Activated CD8-positive, alpha-beta T cell treated with anti-CD3 and anti-CD28 coated beads for 36 hours (primary cell): ENCODE results near the gene DYNLL1. TPM values are rescaled to one million over a fixed set of nuclear protein-coding genes. Genes with fewer than 3 reads are reported as not detected.

ENCODE experiments used
- ATAC-seq: fragments of 200-7000 bp; cut with Tn5 transposase; one replicate; pipeline ENCODE4 v1.10.0; 2021; ENCODE audit warnings: mild to moderate bottlenecking, moderate library complexity
- CTCF ChIA-PET: fragments of 350-600 bp; sonication (Branson Sonifier 250); formaldehyde crosslinking; loops from one replicate; lab custom pipeline; 2021; ENCODE audit warnings: antibody characterized with exemption; lab: Charles Lee
- POLR2A ChIA-PET: fragments of 350-600 bp; sonication (Branson Sonifier 250); formaldehyde crosslinking; loops from one replicate; lab custom pipeline; 2021; ENCODE audit warnings: antibody characterized with exemption; lab: Charles Lee
- DNase-seq: peaks from one replicate; pipeline ENCODE4 v3.0.0-alpha.2; 2020
- H3K27ac Mint-ChIP-seq: one replicate; pipeline ENCODE4 v1.8.0; 2021; ENCODE audit warnings: mild to moderate bottlenecking, mixed read lengths
- H3K27me3 Mint-ChIP-seq: one replicate; pipeline ENCODE4 v1.8.0; 2021; ENCODE audit warnings: mixed read lengths
- H3K36me3 Mint-ChIP-seq: one replicate; pipeline ENCODE4 v1.8.0; 2021; ENCODE audit warnings: low read depth, mixed read lengths
- H3K4me1 Mint-ChIP-seq: one replicate; pipeline ENCODE4 v1.8.0; 2021; ENCODE audit warnings: low read depth, mixed read lengths
- H3K4me3 Mint-ChIP-seq: one replicate; pipeline ENCODE4 v1.8.0; 2021; ENCODE audit warnings: mild to moderate bottlenecking, moderate library complexity, mixed read lengths
- H3K9me3 Mint-ChIP-seq: one replicate; pipeline ENCODE4 v1.8.0; 2021; ENCODE audit warnings: mixed read lengths
- CTCF ChIP-seq: fragments of 200-600 bp; IDR thresholded peaks from one replicate; pipeline ENCODE4 v1.8.0; 2022; ENCODE audit warnings: antibody characterized with exemption, mild to moderate bottlenecking
- intact Hi-C: fragments of 100-400 bp; cut with micrococcal nuclease; formaldehyde crosslinking; loops from one replicate; pipeline ENCODE4 v1.10.0; 2022
- total RNA-seq, 2 experiments: library from RNA; stranded (reverse); gene quantifications; one replicate each; pipeline ENCODE4 v1.2.3, GENCODE V29; 2021

Gene DYNLL1
- total RNA-seq, 2 experiments from 2014 or later: 126 to 137 TPM

- H3K4me1 Mint-ChIP-seq: peaks cover 13% of the 10 kb centered on the region
- ATAC-seq: no peak
- H3K27me3 Mint-ChIP-seq: no peaks in the 10 kb centered on the region
- no peaks in the 10 kb centered on the region for H3K9me3 Mint-ChIP-seq
- no peak for TF ChIP-seq CTCF
- H3K4me3 Mint-ChIP-seq: no peak overlapping the region
- H3K27ac Mint-ChIP-seq: no peak overlapping the region
- POLR2A ChIA-PET: interaction anchor here (0.9 to 3.4 kb wide), 3 partner anchors 10 to 17 kb away, joined by 3 to 19 read pairs (median 3); partner anchors contain the start of gene SRSF9
- DNase-seq: no peak
- CTCF ChIA-PET: no interaction called here
- intact Hi-C loops: no loop called here
- H3K36me3 Mint-ChIP-seq: peaks cover 2% of the 10 kb centered on the region
These were observed 16.5 kb upstream of the DYNLL1 start for GRCh38 chr12:120479458-120479857.

GRCh38 chr12:120480211-120480610, 15.7 kb upstream of the DYNLL1 start:
- DNase-seq: no peak
- ChIA-PET POLR2A (interaction anchor here (0.7 to 3.4 kb wide), 3 partner anchors 10 to 17 kb away, joined by 3 to 19 read pairs (median 4); partner anchors contain the start of genes DYNLL1 and SRSF9), CTCF (no interaction called here)
- H3K27me3 Mint-ChIP-seq: no peaks in the 10 kb centered on the region
- TF ChIP-seq CTCF: no peak
- intact Hi-C loops: no loop called here
- H3K9me3 Mint-ChIP-seq: no peaks in the 10 kb centered on the region
- peaks cover 9% of the 10 kb centered on the region for H3K4me1 Mint-ChIP-seq
- no peak overlapping the region for H3K4me3 Mint-ChIP-seq
- peaks cover 2% of the 10 kb centered on the region for H3K36me3 Mint-ChIP-seq
- no peak for ATAC-seq
- no peak overlapping the region for H3K27ac Mint-ChIP-seq

GRCh38 chr12:120481022-120481767, 14.7 kb upstream of the DYNLL1 start:
- DNase-seq: no peak
- Mint-ChIP-seq H3K36me3 (peaks cover 2% of the 10 kb centered on the region), H3K27me3 (no peaks in the 10 kb centered on the region), H3K4me3 (no peak overlapping the region), H3K9me3 (no peaks in the 10 kb centered on the region), H3K4me1 (peaks cover 9% of the 10 kb centered on the region), H3K27ac (peak overlapping the region; percentile 49)
- CTCF ChIA-PET: no interaction called here
- POLR2A ChIA-PET: interaction anchor here (3.4 kb wide), 1 partner anchor 11 kb away, joined by 19 read pairs; the partner anchor contains the start of gene SRSF9
- intact Hi-C loops: no loop called here
- TF ChIP-seq CTCF: no peak
- ATAC-seq: peak; percentile 42

GRCh38 chr12:120483621-120484020, 12.3 kb upstream of the DYNLL1 start:
- H3K4me1 Mint-ChIP-seq: peaks cover 9% of the 10 kb centered on the region
- CTCF ChIA-PET: interaction anchor here (0.9 to 1.3 kb wide), 3 partner anchors 9 to 29 kb away, joined by 3 to 4 read pairs (median 3); no protein-coding TSS in a partner anchor
- H3K27me3 Mint-ChIP-seq: no peaks in the 10 kb centered on the region
- H3K36me3 Mint-ChIP-seq: peaks cover 2% of the 10 kb centered on the region
- DNase-seq (no peak), ATAC-seq (no peak)
- H3K4me3 Mint-ChIP-seq: no peak overlapping the region
- intact Hi-C loops: no loop called here
- H3K9me3 Mint-ChIP-seq: no peaks in the 10 kb centered on the region
- no peak overlapping the region for H3K27ac Mint-ChIP-seq
- POLR2A ChIA-PET: no interaction called here
- TF ChIP-seq CTCF: no peak
